HepG2 (cell line): Measurements from ENCODE around the gene PLCZ1. TPM values are rescaled to one million over a fixed set of nuclear protein-coding genes. Genes with fewer than 3 reads are reported as not detected.

Source experiments
- ATAC-seq: fragments of 200-7000 bp; cut with Tn5 transposase; 3 replicates; pipeline ENCODE4 v1.9.1; 2020; ENCODE audit warnings: mild to moderate bottlenecking, moderate library complexity
- BruUV-seq: library from RNA; stranded (reverse); fragments of 400-500 nt; replicated peaks from 2 replicates; lab custom pipeline; 2021; lab: Mats Ljungman, UMichigan
- CTCF ChIA-PET: fragments of 300-600 bp; formaldehyde crosslinking; extraction: SDS; loops from one replicate; lab custom pipeline; 2021; ENCODE audit warnings: low total read pairs, inconsistent platforms, low intra/inter-chr PET ratio; lab: Yijun Ruan, JAX
- POLR2A ChIA-PET: fragments of 350-600 bp; sonication (Branson Sonifier 250); formaldehyde crosslinking; loops from one replicate; lab custom pipeline; 2020; ENCODE audit warnings: antibody characterized with exemption, inconsistent platforms; lab: Yijun Ruan, JAX
- DNase-seq: peaks from one replicate; pipeline ENCODE4 v3.0.0-alpha.2; 2015; ENCODE audit warnings: low spot score
- FAIRE-seq: peaks from 3 replicates; lab custom pipeline; 2011; peaks lifted over from hg19 to GRCh38; lab: Jason Lieb, UNC
- H2AFZ ChIP-seq: one replicate; pipeline ENCODE4 v1.6.1; 2011; ENCODE audit warnings: low read length, inconsistent platforms
- H3K27ac ChIP-seq: fragments of 300-600 bp; 3 replicates; pipeline ENCODE4 v1.8.0; 2011; ENCODE audit warnings: mixed run types, mild to moderate bottlenecking, mixed read lengths, low read length, inconsistent platforms; ENCODE audit not compliant: insufficient read depth; ENCODE audit errors: extremely low read length
- H3K27me3 ChIP-seq, 2 experiments: fragments of 200-600 bp in 1 of 2; 2 replicates in 1 of 2; 3 replicates in 1 of 2; pipeline versions ENCODE4 v1.6.0 to v1.8.0; 2011; ENCODE audit warnings: low read length in 2 of 2, mild to moderate bottlenecking in 2 of 2, moderate library complexity in 2 of 2, inconsistent platforms in 1 of 2; ENCODE audit not compliant: insufficient read depth in 2 of 2, control insufficient read depth in 1 of 2
- H3K36me3 ChIP-seq, 2 experiments: fragments of 200-600 bp in 1 of 2; replicated peaks in 1 of 2; 2 replicates in 1 of 2; 3 replicates in 1 of 2; pipeline versions ENCODE4 v1.5.1 to v1.8.0; 2011; ENCODE audit warnings: low read length in 2 of 2, inconsistent platforms in 1 of 2; ENCODE audit not compliant: insufficient read depth in 2 of 2, control insufficient read depth in 1 of 2
- H3K4me1 ChIP-seq: 2 replicates; pipeline ENCODE4 v1.5.1; 2012; ENCODE audit warnings: low read length, inconsistent platforms; ENCODE audit not compliant: insufficient read depth
- H3K4me2 ChIP-seq: 2 replicates; pipeline ENCODE4 v1.6.0; 2011; ENCODE audit warnings: low read depth, low read length, inconsistent platforms
- H3K4me3 ChIP-seq, 3 experiments: fragments of 200-600 bp in 1 of 3; sonication (generic), shearing (Covaris generic) in 1 of 3; replicated peaks in 1 of 3; 2 replicates each; pipeline ENCODE4 v1.5.1; 2011 to 2016; ENCODE audit warnings: low read length in 3 of 3, inconsistent platforms in 2 of 3, low read depth in 2 of 3, mild to moderate bottlenecking in 2 of 3, control low read depth in 1 of 3, mixed read lengths in 1 of 3; ENCODE audit not compliant: insufficient read depth in 1 of 3
- H3K79me2 ChIP-seq: one replicate; pipeline ENCODE4 v1.6.1; 2011; ENCODE audit warnings: low read length, inconsistent platforms; ENCODE audit not compliant: insufficient read depth
- H3K9ac ChIP-seq: 2 replicates; pipeline ENCODE4 v1.6.0; 2011; ENCODE audit warnings: mild to moderate bottlenecking, low read depth, low read length, inconsistent platforms; ENCODE audit not compliant: insufficient read depth
- H3K9me3 ChIP-seq: 2 replicates; pipeline ENCODE4 v1.5.1; 2012; ENCODE audit warnings: mild to moderate bottlenecking, low read length
- H4K20me1 ChIP-seq: 2 replicates; pipeline ENCODE4 v1.6.0; 2011; ENCODE audit warnings: inconsistent platforms, mild to moderate bottlenecking, low read length, moderate library complexity; ENCODE audit not compliant: insufficient read depth
- HDAC1 ChIP-seq: sonication (generic); formaldehyde crosslinking; IDR thresholded peaks from 2 replicates; pipeline ENCODE4 v1.5.1; 2020; ENCODE audit warnings: mild to moderate bottlenecking, missing genetic modification reagents
- MXI1 ChIP-seq: IDR thresholded peaks from 3 replicates; pipeline ENCODE4 v1.6.1; 2012; ENCODE audit warnings: low read depth, low read length, inconsistent platforms, borderline replicate concordance
- NFE2 ChIP-seq: sonication (generic); formaldehyde crosslinking; IDR thresholded peaks from 2 replicates; pipeline ENCODE4 v1.4.0; 2020; ENCODE audit warnings: missing genetic modification reagents
- PBX3 ChIP-seq: sonication (generic); formaldehyde crosslinking; IDR thresholded peaks from 2 replicates; pipeline ENCODE4 v1.8.1; 2023; ENCODE audit warnings: missing genetic modification reagents, inconsistent platforms, borderline replicate concordance
- POGK ChIP-seq: sonication (generic); formaldehyde crosslinking; conservative IDR thresholded peaks from 2 replicates; pipeline ENCODE4 v1.8.0; 2022; ENCODE audit warnings: mild to moderate bottlenecking, moderate library complexity, missing genetic modification reagents
- THRA ChIP-seq: sonication (generic); formaldehyde crosslinking; IDR thresholded peaks from 2 replicates; pipeline ENCODE4 v1.4.0; 2020; ENCODE audit warnings: missing genetic modification reagents, borderline replicate concordance
- ZBTB14 ChIP-seq: sonication (generic); formaldehyde crosslinking; IDR thresholded peaks from 2 replicates; pipeline ENCODE4 v1.4.0; 2020; ENCODE audit warnings: missing genetic modification reagents
- ZFP36L1 ChIP-seq: sonication (generic); formaldehyde crosslinking; IDR thresholded peaks from 2 replicates; pipeline ENCODE4 v1.8.0; 2022; ENCODE audit warnings: mild to moderate bottlenecking, missing genetic modification reagents, moderate library complexity
- ZNF253 ChIP-seq: sonication (generic); formaldehyde crosslinking; IDR thresholded peaks from 2 replicates; pipeline ENCODE4 v1.8.0; 2022; ENCODE audit warnings: mild to moderate bottlenecking, missing genetic modification reagents, borderline replicate concordance
- ZNF274 ChIP-seq: sonication (generic); formaldehyde crosslinking; IDR thresholded peaks from 2 replicates; pipeline ENCODE4 v1.5.1; 2020; ENCODE audit warnings: mild to moderate bottlenecking, missing genetic modification reagents
- ZNF768 ChIP-seq: sonication (generic); formaldehyde crosslinking; IDR thresholded peaks from 2 replicates; pipeline ENCODE4 v1.4.0; 2020; ENCODE audit warnings: missing genetic modification reagents
- WGBS: methylation state at CpG from one replicate; pipeline ENCODE4 v1.1.6; 2017; ENCODE audit warnings: low lambda C conversion rate; 5-methylcytosine and 5-hydroxymethylcytosine counted together
- in situ Hi-C: cut with HindIII; loops from 2 replicates; pipeline ENCODE4 v1.10.0; 2017; ENCODE audit warnings: low pct_unique_long_range_greater_than_20kb; ENCODE audit not compliant: extremely low pct_ligation_motif_present
- intact Hi-C: fragments of 100-400 bp; cut with micrococcal nuclease; formaldehyde crosslinking; loops from one replicate; pipeline ENCODE4 v1.10.0; 2022; ENCODE audit not compliant: unreplicated experiment
- polyA plus RNA-seq, 8 experiments: library from polyadenylated mRNA; depleted of rRNA in 3 of 8; stranded (reverse) in 7 of 8; unstranded in 1 of 8; fragments of >200 nt; fragmentation: Illumina TruSeq in 4 of 8; extraction: Trizol in 4 of 8; gene quantifications; 2 replicates each; pipeline versions ENCODE4 v1.2.1 to v1.2.3, GENCODE V29; 2011 to 2016; ENCODE audit warnings: low read depth in 4 of 8, missing spikeins in 1 of 8, mixed read lengths in 1 of 8; ENCODE audit not compliant: insufficient read depth in 1 of 8
- total RNA-seq, 5 experiments: library from RNA; depleted of rRNA; stranded (reverse); fragments of >200 nt; fragmentation: Illumina TruSeq; extraction: Trizol; gene quantifications; 2 replicates each; pipeline ENCODE4 v1.2.3, GENCODE V29; 2016; ENCODE audit warnings: low read depth in 1 of 5
- TF ChIP-seq, protein P1 (sequence below): sonication (generic); formaldehyde crosslinking; IDR thresholded peaks from 2 replicates; pipeline ENCODE4 v1.4.0; 2020; ENCODE audit warnings: missing genetic modification reagents, mild to moderate bottlenecking, borderline replicate concordance
- TF ChIP-seq, protein P2 (sequence below): sonication (generic); formaldehyde crosslinking; IDR thresholded peaks from 2 replicates; pipeline ENCODE4 v1.9.0; 2021; ENCODE audit warnings: missing genetic modification reagents, mild to moderate bottlenecking, borderline replicate concordance

Gene PLCZ1
- total and polyA plus RNA-seq, 2 of the 13 experiments (the other 11 are each of a cell fraction or from before 2014, with no cell fraction given) = not detected

- Histone ChIP-seq H3K4me2 (no peak overlapping the region), H4K20me1 (no peaks in the 10 kb centered on the region), H3K9me3 (0 out of 2 replicates have a peak, but pooled peaks cover under 1% of the 10 kb centered on the region), H2AFZ (no peak overlapping the region), H3K36me3 (no peaks in the 10 kb centered on the region), H3K27me3 (no peaks in the 10 kb centered on the region), H3K27ac (no peak overlapping the region), H3K9ac (no peak overlapping the region), H3K79me2 (no peaks in the 10 kb centered on the region)
- 0% methylated on average over 1 of the region's 1 CpG for WGBS
- no TSS peak for BruUV-seq
- intact Hi-C loops = no loop called here
- POLR2A ChIA-PET = no interaction called here
- DNase-seq = no peak
- TF ChIP-seq ZFP36L1 (CRISPR knock-in tag) (no peak), HDAC1 (CRISPR knock-in tag) (no peak), ZNF253 (CRISPR knock-in tag) (no peak), ZBTB14 (CRISPR knock-in tag) (no peak), POGK (no peak), ZNF274 (no peak), THRA (CRISPR knock-in tag) (no peak), NFE2 (CRISPR knock-in tag) (no peak), PBX3 (no peak), MXI1 (no peak), ZNF768 (CRISPR knock-in tag) (no peak)
- TF ChIP-seq, protein P1, sequence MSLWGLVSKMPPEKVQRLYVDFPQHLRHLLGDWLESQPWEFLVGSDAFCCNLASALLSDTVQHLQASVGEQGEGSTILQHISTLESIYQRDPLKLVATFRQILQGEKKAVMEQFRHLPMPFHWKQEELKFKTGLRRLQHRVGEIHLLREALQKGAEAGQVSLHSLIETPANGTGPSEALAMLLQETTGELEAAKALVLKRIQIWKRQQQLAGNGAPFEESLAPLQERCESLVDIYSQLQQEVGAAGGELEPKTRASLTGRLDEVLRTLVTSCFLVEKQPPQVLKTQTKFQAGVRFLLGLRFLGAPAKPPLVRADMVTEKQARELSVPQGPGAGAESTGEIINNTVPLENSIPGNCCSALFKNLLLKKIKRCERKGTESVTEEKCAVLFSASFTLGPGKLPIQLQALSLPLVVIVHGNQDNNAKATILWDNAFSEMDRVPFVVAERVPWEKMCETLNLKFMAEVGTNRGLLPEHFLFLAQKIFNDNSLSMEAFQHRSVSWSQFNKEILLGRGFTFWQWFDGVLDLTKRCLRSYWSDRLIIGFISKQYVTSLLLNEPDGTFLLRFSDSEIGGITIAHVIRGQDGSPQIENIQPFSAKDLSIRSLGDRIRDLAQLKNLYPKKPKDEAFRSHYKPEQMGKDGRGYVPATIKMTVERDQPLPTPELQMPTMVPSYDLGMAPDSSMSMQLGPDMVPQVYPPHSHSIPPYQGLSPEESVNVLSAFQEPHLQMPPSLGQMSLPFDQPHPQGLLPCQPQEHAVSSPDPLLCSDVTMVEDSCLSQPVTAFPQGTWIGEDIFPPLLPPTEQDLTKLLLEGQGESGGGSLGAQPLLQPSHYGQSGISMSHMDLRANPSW (CRISPR knock-in tag) = no peak
- TF ChIP-seq, protein P2, sequence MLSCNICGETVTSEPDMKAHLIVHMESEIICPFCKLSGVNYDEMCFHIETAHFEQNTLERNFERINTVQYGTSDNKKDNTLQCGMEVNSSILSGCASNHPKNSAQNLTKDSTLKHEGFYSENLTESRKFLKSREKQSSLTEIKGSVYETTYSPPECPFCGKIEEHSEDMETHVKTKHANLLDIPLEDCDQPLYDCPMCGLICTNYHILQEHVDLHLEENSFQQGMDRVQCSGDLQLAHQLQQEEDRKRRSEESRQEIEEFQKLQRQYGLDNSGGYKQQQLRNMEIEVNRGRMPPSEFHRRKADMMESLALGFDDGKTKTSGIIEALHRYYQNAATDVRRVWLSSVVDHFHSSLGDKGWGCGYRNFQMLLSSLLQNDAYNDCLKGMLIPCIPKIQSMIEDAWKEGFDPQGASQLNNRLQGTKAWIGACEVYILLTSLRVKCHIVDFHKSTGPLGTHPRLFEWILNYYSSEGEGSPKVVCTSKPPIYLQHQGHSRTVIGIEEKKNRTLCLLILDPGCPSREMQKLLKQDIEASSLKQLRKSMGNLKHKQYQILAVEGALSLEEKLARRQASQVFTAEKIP = no peak
- TF ChIP-seq, all 625 proteins: peak for 0
- Histone ChIP-seq H3K4me1 (no peaks in the 10 kb centered on the region), H3K4me3 (no peak overlapping the region)
- CTCF ChIA-PET = no interaction called here
- ATAC-seq (no peak), FAIRE-seq (no peak)
- in situ Hi-C loops = no loop called here
Observed at GRCh38 chr12:18684430-18684829, 53.4 kb downstream of the PLCZ1 start.
